GM18505 (cell line): ENCODE measurements around the gene ERVK3-1.

ENCODE experiments used
- ATAC-seq: cut with Tn5 transposase; IDR thresholded peaks from one replicate; pipeline ENCODE4 v1.9.1; 2021; ENCODE audit not compliant: unreplicated experiment
- POLR2A ChIP-seq: IDR thresholded peaks from 4 replicates; pipeline ENCODE4 v1.6.1; 2011; ENCODE audit warnings: borderline replicate concordance; ENCODE audit not compliant: insufficient read depth, insufficient read length; ENCODE audit errors: extremely low read depth

The ERVK3-1 gene

GRCh38 chr19:58355215-58355796, 50.1 kb downstream of the ERVK3-1 start:
- ATAC-seq = no peak
- no peak for TF ChIP-seq POLR2A

- no peak for TF ChIP-seq POLR2A
- no peak for ATAC-seq
Measured at GRCh38 chr19:58355908-58356765, 51.0 kb downstream of the ERVK3-1 start.

GRCh38 chr19:58356766-58357480, 51.7 kb downstream of the ERVK3-1 start:
- TF ChIP-seq POLR2A = no peak
- no peak for ATAC-seq

- TF ChIP-seq POLR2A = no peak
- no peak for ATAC-seq
Measured at GRCh38 chr19:58357481-58358145, 52.4 kb downstream of the ERVK3-1 start.

- ATAC-seq = peak; percentile 3
- TF ChIP-seq POLR2A = no peak
Measured at GRCh38 chr19:58361900-58362271, 56.7 kb downstream of the ERVK3-1 start.

GRCh38 chr19:58362272-58362994, 57.3 kb downstream of the ERVK3-1 start, which contains the start of gene ZNF497:
Gene ZNF497 (minus strand): TSS chr19:58362751. CDS start chr19:58357635, 5,116 bp downstream.
- peak; percentile 86 for ATAC-seq
- peak; percentile 87 for TF ChIP-seq POLR2A

GRCh38 chr19:58364146-58364545, 59.0 kb downstream of the ERVK3-1 start:
- no peak for ATAC-seq
- no peak for TF ChIP-seq POLR2A
